Ovary (tissue), 9 donors: Measurements from ENCODE around the gene FAM241B. TPM values are rescaled to one million over a fixed set of nuclear protein-coding genes. Genes with fewer than 3 reads are reported as not detected.

Experiments used
- DNase-seq, 5 donors: peaks; one replicate each; pipeline ENCODE4 v3.0.0-alpha.2; 2019 to 2020
- H3K27ac ChIP-seq, 2 donors: fragments of 200-600 bp; one replicate each; pipeline versions ENCODE4 v1.5.1 to v1.8.0; 2019 to 2022
- H3K27me3 ChIP-seq: fragments of 200-600 bp; one replicate; pipeline ENCODE4 v1.8.0; 2022
- H3K36me3 ChIP-seq: fragments of 200-600 bp; sonication (generic); one replicate; pipeline ENCODE4 v1.5.1; 2019
- H3K4me1 ChIP-seq: one replicate; pipeline ENCODE4 v1.8.1; 2013; ENCODE audit warnings: mild to moderate bottlenecking, moderate library complexity; ENCODE audit not compliant: insufficient read depth
- H3K4me3 ChIP-seq: fragments of 200-600 bp; sonication (generic); one replicate; pipeline ENCODE4 v1.5.1; 2017
- H3K9me3 ChIP-seq, 2 donors: fragments of 200-600 bp in 1 of 2; sonication (generic) in 1 of 2; one replicate each; pipeline versions ENCODE4 v1.5.1 to v1.8.1; 2013 to 2019; ENCODE audit warnings: mild to moderate bottlenecking in 1 of 2, moderate library complexity in 1 of 2
- EP300 ChIP-seq: sonication (generic); formaldehyde crosslinking; IDR thresholded peaks from one replicate; pipeline ENCODE4 v1.6.1; 2017; ENCODE audit warnings: antibody characterized with exemption
- POLR2A ChIP-seq: fragments of 450-650 bp; IDR thresholded peaks from one replicate; pipeline ENCODE4 v1.6.1; 2017; ENCODE audit warnings: antibody characterized with exemption, mild to moderate bottlenecking, moderate library complexity
- WGBS, 3 donors: extraction: QIAGEN DNeasy Blood & Tissue Kit in 1 of 3; methylation state at CpG; one replicate each; pipeline versions ENCODE4 v1.1.5 to v1.1.7; 2013 to 2017; 5-methylcytosine and 5-hydroxymethylcytosine counted together
- intact Hi-C, 4 donors: fragments of 100-400 bp; cut with DNase I; formaldehyde crosslinking; loops; one replicate each; pipeline versions ENCODE4 v1.11.0 to v1.15.1; 2022 to 2023
- polyA plus RNA-seq, 2 donors: library from polyadenylated mRNA; stranded (reverse); fragments of 200-250 nt in 1 of 2; fragments of 350-450 nt in 1 of 2; fragmentation: Illumina TruSeq in 1 of 2; extraction: RNeasy Lipid Tissue Mini Kit (QIAGEN cat#74804) in 1 of 2; gene quantifications; one replicate each; pipeline ENCODE4 v1.2.3, GENCODE V29; 2013 to 2014
- total RNA-seq, 7 donors: library from RNA; depleted of rRNA in 2 of 7; stranded (reverse); fragments of >200 nt in 2 of 7; fragmentation: NEBNext Ultra II Directional in 3 of 7; extraction: Animal tissue kit (Norgen Biotek cat#: 25700) in 3 of 7; gene quantifications; one replicate each; pipeline versions ENCODE4 v1.1.0 to v1.2.4, GENCODE V29; 2016 to 2023
- TF ChIP-seq, protein P1 (sequence below), 3 donors: fragments of 450-650 bp in 2 of 3; fragments of 200-600 bp in 1 of 3; IDR thresholded peaks; one replicate each; pipeline versions ENCODE4 v1.5.1 to v1.8.0; 2016 to 2022; ENCODE audit warnings: antibody characterized with exemption in 3 of 3, mild to moderate bottlenecking in 1 of 3
- donor health status: DM: no; HTN: no; CAD: no; lungs with moderate emphysema.
- donor health status: DM: no; HTN: no; CAD: no.
- donor health status: Bipolar disorder and iron deficiency.
- donor health status: DM: yes; HTN: yes; CAD: no.
- donor health status: DM: no; HTN: no; CAD: no.
- donor health status: DM: yes; HTN: yes; CAD: no.

FAM241B gene
- total and polyA plus RNA-seq, 9 donors, result 1.2 to 3.1 (median 2.0) TPM

DNA sequence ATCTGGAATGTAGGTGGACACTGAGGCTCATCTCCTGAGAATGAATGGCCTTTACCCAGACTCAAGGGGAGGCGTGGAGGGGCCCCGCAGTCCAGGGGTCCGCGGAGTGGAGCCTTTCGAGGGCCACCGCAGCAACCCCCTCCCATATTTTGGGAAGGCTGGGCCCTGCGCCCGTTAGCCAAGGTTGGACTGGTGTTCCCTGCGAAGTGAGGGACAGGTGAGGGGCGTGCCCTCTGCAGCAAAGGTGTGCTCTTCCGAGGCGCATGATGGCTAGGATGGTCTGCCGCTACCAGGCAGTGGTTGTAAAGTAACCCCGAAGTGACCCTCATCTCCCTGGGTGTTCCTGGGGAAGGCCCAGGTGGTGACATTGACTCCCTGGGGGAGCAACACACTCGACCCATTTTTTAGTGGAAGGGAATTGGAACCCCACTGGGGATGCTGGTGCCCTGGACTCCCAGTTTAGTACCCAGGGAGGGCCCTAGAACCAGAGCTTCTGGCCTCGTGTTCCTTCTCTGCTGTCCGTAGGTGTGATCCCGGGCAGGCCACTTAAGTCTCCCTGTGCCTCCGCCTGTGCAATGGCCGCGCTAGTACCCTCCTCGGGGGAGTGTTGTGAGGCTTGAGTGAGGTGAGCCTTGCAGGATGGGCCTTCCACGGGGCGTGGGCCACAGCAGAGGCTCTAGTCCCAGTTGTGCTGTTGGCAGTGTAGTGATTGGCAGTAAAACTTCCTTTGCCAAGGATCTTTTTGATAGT lies 779 bp downstream of the FAM241B start:
- no peak for TF ChIP-seq EP300
- TF ChIP-seq POLR2A, result no peak
- TF ChIP-seq, protein P1, sequence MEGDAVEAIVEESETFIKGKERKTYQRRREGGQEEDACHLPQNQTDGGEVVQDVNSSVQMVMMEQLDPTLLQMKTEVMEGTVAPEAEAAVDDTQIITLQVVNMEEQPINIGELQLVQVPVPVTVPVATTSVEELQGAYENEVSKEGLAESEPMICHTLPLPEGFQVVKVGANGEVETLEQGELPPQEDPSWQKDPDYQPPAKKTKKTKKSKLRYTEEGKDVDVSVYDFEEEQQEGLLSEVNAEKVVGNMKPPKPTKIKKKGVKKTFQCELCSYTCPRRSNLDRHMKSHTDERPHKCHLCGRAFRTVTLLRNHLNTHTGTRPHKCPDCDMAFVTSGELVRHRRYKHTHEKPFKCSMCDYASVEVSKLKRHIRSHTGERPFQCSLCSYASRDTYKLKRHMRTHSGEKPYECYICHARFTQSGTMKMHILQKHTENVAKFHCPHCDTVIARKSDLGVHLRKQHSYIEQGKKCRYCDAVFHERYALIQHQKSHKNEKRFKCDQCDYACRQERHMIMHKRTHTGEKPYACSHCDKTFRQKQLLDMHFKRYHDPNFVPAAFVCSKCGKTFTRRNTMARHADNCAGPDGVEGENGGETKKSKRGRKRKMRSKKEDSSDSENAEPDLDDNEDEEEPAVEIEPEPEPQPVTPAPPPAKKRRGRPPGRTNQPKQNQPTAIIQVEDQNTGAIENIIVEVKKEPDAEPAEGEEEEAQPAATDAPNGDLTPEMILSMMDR (IDR thresholded peaks at IDR 0.05), result no peak
- Histone ChIP-seq H3K36me3 (no peaks in the 10 kb centered on the region), H3K27ac (no peak overlapping the region), H3K4me3 (peak overlapping the region; percentile 54), H3K9me3 (no peaks in the 10 kb centered on the region), H3K4me1 (peaks cover 1% of the 10 kb centered on the region), H3K27me3 (no peaks in the 10 kb centered on the region)
- WGBS, 3 donors, result 69 to 71% (median 71%) methylated on average over 23 to 24 of the region's 24 CpGs
- no peak for DNase-seq
- intact Hi-C loops, result no loop called here

GRCh38 chr10:69631566-69631965 lies 1.5 kb downstream of the FAM241B start:
- no peaks in the 10 kb centered on the region for H3K36me3 ChIP-seq
- peaks cover 1% of the 10 kb centered on the region for H3K4me1 ChIP-seq
- TF ChIP-seq EP300 (no peak), POLR2A (no peak)
- TF ChIP-seq, protein P1 (IDR thresholded peaks at IDR 0.05), result no peak
- no peak overlapping the region for H3K4me3 ChIP-seq
- no peaks in the 10 kb centered on the region for H3K27me3 ChIP-seq
- no peak overlapping the region for H3K27ac ChIP-seq
- 86% methylated on average over 7 of the region's 7 CpGs for WGBS, 3 donors
- no peak for DNase-seq
- no peaks in the 10 kb centered on the region for H3K9me3 ChIP-seq
- intact Hi-C loops, result no loop called here

GRCh38 chr10:69632516-69633199 lies 2.6 kb downstream of the FAM241B start:
- Histone ChIP-seq H3K27me3 (no peaks in the 10 kb centered on the region), H3K4me3 (no peak overlapping the region), H3K4me1 (peaks cover 1% of the 10 kb centered on the region), H3K9me3 (no peaks in the 10 kb centered on the region), H3K27ac (no peak overlapping the region), H3K36me3 (no peaks in the 10 kb centered on the region)
- DNase-seq, result no peak
- TF ChIP-seq, protein P1 (IDR thresholded peaks at IDR 0.05), result no peak
- no peak for TF ChIP-seq POLR2A
- TF ChIP-seq EP300, result no peak
- 77 to 87% (median 80%) methylated on average over 6 to 7 of the region's 7 CpGs for WGBS, 3 donors
- intact Hi-C loops, result no loop called here

DNA sequence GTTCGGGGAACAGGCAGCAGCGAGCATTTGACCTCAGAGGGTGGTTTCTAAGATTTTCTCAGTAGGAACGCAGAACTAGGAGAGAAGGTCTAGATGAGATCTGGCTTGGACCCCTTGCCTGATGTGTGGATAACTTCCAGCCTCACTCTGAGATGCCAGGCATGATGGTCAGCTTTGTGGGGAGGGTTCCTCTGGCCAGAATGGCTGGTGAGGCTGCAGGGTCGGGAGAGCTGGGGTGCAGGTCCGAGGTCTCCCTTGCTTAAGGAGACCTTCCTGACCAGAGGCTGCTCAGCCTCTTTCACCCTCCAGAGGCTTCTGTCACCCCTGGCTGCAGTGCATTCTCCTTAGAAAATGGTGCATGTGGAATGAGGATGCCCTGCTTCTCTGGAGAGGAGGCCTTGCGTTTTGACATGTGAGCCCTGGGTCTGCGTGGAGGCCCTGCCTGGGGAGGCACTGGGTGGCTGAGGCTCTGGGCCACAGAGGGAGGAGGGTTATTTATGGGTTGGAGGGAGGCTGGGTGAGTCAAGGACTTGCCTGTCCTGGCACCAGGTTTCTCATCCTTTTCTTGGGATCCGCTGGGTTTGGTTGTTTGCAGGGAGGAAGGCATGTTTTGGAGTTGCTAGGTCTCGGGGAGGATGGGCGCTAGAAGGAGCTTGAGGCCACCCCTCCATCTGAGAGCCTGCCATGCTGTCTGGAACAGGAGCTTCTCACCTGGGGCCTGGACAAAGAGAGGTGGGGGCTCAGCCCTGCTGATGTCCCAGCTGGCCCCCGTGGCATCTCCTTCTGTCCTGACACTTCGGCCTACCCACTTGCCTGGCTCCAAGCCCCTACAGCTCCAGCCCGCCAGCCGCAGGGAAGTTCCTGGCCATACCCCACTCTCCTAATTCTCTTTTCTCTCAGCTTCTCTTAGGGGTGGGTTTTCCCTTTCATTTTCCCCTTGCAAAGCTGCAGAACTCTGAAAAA lies 3.9 kb downstream of the FAM241B start:
- H3K4me3 ChIP-seq, result no peak overlapping the region
- 86 to 92% (median 89%) methylated on average over 14 of the region's 14 CpGs for WGBS, 3 donors
- H3K27me3 ChIP-seq, result no peaks in the 10 kb centered on the region
- H3K27ac ChIP-seq, result no peak overlapping the region
- no peaks in the 10 kb centered on the region for H3K9me3 ChIP-seq
- TF ChIP-seq EP300, result no peak
- no peak for TF ChIP-seq POLR2A
- TF ChIP-seq, protein P1 (IDR thresholded peaks at IDR 0.05), result no peak
- intact Hi-C loops, result no loop called here
- peaks cover 1% of the 10 kb centered on the region for H3K4me1 ChIP-seq
- no peaks in the 10 kb centered on the region for H3K36me3 ChIP-seq
- peak in 1 of 5 donors; percentile 2 for DNase-seq
